22Rv1 (cell line): ENCODE measurements around the gene SUGCT.

Experiments
- CTCF ChIP-seq: fragments of 450-650 bp; IDR thresholded peaks from 2 replicates; pipeline ENCODE4 v1.5.1; 2017; ENCODE audit warnings: mild to moderate bottlenecking
- ZFX ChIP-seq: fragments of 450-650 bp; IDR thresholded peaks from 2 replicates; pipeline ENCODE4 v1.6.1; 2017; ENCODE audit warnings: antibody characterized with exemption, borderline replicate concordance

- TF ChIP-seq CTCF (no peak), ZFX (no peak)
These were observed 618.6 kb downstream of the SUGCT start for GRCh38 chr7:40753455-40753854.
